MCF 10A (cell line): ENCODE measurements around the gene MARCHF7. TPM values are rescaled to one million over a fixed set of nuclear protein-coding genes. Genes with fewer than 3 reads are reported as not detected.

Source experiments
- BruUV-seq: library from RNA; stranded (reverse); fragments of 400-500 nt; replicated peaks from 2 replicates; lab custom pipeline; 2021; lab: Mats Ljungman, UMichigan
- CTCF ChIA-PET: fragments of 300-600 bp; sonication (Branson Sonifier 250); formaldehyde crosslinking; extraction: SDS; loops from one replicate; lab custom pipeline; 2021; ENCODE audit warnings: antibody characterized with exemption, inconsistent platforms; lab: Yijun Ruan, JAX
- POLR2A ChIA-PET: fragments of 300-600, 350-650 bp; sonication (Branson Sonifier 250); formaldehyde crosslinking; extraction: SDS; loops from one replicate; lab custom pipeline; 2020; ENCODE audit warnings: antibody characterized with exemption, inconsistent platforms; lab: Yijun Ruan, JAX
- DNase-seq: peaks from one replicate; pipeline ENCODE4 v3.0.0-alpha.2; 2018; ENCODE audit not compliant: unreplicated experiment
- H3K27ac Mint-ChIP-seq: one replicate; pipeline ENCODE4 v1.8.0; 2022; ENCODE audit warnings: mild to moderate bottlenecking, low read depth, mixed read lengths; ENCODE audit not compliant: unreplicated experiment
- H3K27me3 Mint-ChIP-seq: one replicate; pipeline ENCODE4 v1.8.0; 2022; ENCODE audit warnings: mixed read lengths; ENCODE audit not compliant: insufficient read depth, unreplicated experiment
- H3K36me3 Mint-ChIP-seq: one replicate; pipeline ENCODE4 v1.8.0; 2022; ENCODE audit warnings: mild to moderate bottlenecking, moderate library complexity, mixed read lengths; ENCODE audit not compliant: insufficient read depth, unreplicated experiment
- H3K4me1 Mint-ChIP-seq: one replicate; pipeline ENCODE4 v1.8.0; 2022; ENCODE audit warnings: mixed read lengths; ENCODE audit not compliant: insufficient read depth, unreplicated experiment
- H3K4me3 Mint-ChIP-seq: one replicate; pipeline ENCODE4 v1.8.0; 2022; ENCODE audit warnings: mild to moderate bottlenecking, moderate library complexity, mixed read lengths; ENCODE audit not compliant: unreplicated experiment
- H3K9me3 Mint-ChIP-seq: one replicate; pipeline ENCODE4 v1.8.0; 2022; ENCODE audit warnings: mixed read lengths; ENCODE audit not compliant: unreplicated experiment
- CTCF ChIP-seq: fragments of 200-600 bp; IDR thresholded peaks from one replicate; pipeline ENCODE4 v1.8.0; 2022; ENCODE audit warnings: antibody characterized with exemption, mild to moderate bottlenecking; ENCODE audit not compliant: unreplicated experiment
- intact Hi-C: fragments of 100-400 bp; cut with micrococcal nuclease; formaldehyde crosslinking; loops from 2 replicates; pipeline ENCODE4 v1.14.1; 2022
- total RNA-seq: library from RNA; stranded (reverse); gene quantifications from 2 replicates; pipeline ENCODE4 v1.2.3, GENCODE V29; 2022

MARCHF7 gene
- total RNA-seq, 1 experiment from 2014 or later = 76.0 TPM

- intact Hi-C loops = no loop called here
- POLR2A ChIA-PET = interaction anchor here (1.6 kb wide), 1 partner anchor 31 kb away, joined by 4 read pairs; the partner anchor contains the start of gene MARCHF7
- no peak for TF ChIP-seq CTCF
- H3K27me3 Mint-ChIP-seq = no peaks in the 10 kb centered on the region
- no peaks in the 10 kb centered on the region for H3K36me3 Mint-ChIP-seq
- peaks cover 12% of the 10 kb centered on the region for H3K4me1 Mint-ChIP-seq
- H3K27ac Mint-ChIP-seq = no peak overlapping the region
- no peak for DNase-seq
- BruUV-seq = no TSS peak
- no peak overlapping the region for H3K4me3 Mint-ChIP-seq
- no peaks in the 10 kb centered on the region for H3K9me3 Mint-ChIP-seq
- CTCF ChIA-PET = no interaction called here
These were observed 31.6 kb upstream of the MARCHF7 start for GRCh38 chr2:159680692-159681091.

GRCh38 chr2:159683817-159684216 is 28.5 kb upstream of the MARCHF7 start:
- BruUV-seq = no TSS peak
- Mint-ChIP-seq H3K9me3 (no peaks in the 10 kb centered on the region), H3K4me3 (no peak overlapping the region), H3K36me3 (no peaks in the 10 kb centered on the region), H3K27ac (peak overlapping the region; percentile 86), H3K27me3 (no peaks in the 10 kb centered on the region), H3K4me1 (peaks cover 12% of the 10 kb centered on the region)
- intact Hi-C loops = no loop called here
- TF ChIP-seq CTCF = no peak
- CTCF ChIA-PET = interaction anchor here (0.6 to 1.6 kb wide), 3 partner anchors 13 to 178 kb away, joined by 3 to 6 read pairs (median 4); partner anchors contain the start of gene MARCHF7
- no peak for DNase-seq
- POLR2A ChIA-PET = interaction anchor here (1.6 to 1.8 kb wide), 2 partner anchors 29 to 69 kb away, joined by 6 to 9 read pairs; partner anchors contain the start of gene MARCHF7

GRCh38 chr2:159684796-159685195 is 27.5 kb upstream of the MARCHF7 start:
- peaks cover 12% of the 10 kb centered on the region for H3K4me1 Mint-ChIP-seq
- H3K9me3 Mint-ChIP-seq = no peaks in the 10 kb centered on the region
- POLR2A ChIA-PET = interaction anchor here (0.6 to 1.8 kb wide), 6 partner anchors 8 to 167 kb away, joined by 3 to 9 read pairs (median 4); partner anchors contain the start of gene MARCHF7
- H3K27ac Mint-ChIP-seq = no peak overlapping the region
- intact Hi-C loops = no loop called here
- CTCF ChIA-PET = interaction anchor here (0.6 to 1.6 kb wide), 3 partner anchors 12 to 646 kb away, joined by 3 to 6 read pairs (median 3); partner anchors contain the start of gene MARCHF7
- H3K36me3 Mint-ChIP-seq = no peaks in the 10 kb centered on the region
- no peaks in the 10 kb centered on the region for H3K27me3 Mint-ChIP-seq
- TF ChIP-seq CTCF = no peak
- DNase-seq = peak; percentile 48
- no peak overlapping the region for H3K4me3 Mint-ChIP-seq
- no TSS peak for BruUV-seq

DNA sequence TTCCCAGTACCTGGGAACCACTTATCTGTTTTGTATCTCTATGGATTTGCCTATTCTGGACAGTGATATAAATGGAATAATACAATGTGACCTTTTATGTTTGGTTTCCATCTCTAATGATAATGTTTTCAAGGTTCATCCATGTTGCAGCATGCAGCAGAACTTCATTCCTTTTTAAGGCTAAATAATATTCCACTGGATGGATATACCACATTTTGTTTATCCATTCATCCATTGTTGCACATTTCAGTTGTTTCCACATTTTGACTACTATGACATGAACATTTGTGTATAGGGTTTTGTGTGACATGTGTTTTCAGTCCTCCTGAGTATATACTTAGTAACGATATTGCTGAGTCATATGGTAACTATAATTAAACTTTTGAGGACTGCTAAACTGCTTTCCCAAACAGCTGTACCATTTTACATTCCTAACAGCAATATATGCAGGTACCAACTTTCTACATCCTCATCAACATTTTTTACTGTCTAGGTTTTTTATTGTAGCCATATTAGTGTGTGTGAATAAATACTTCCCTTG is 17.7 kb upstream of the MARCHF7 start:
- Mint-ChIP-seq H3K36me3 (no peaks in the 10 kb centered on the region), H3K27me3 (no peaks in the 10 kb centered on the region), H3K4me3 (no peak overlapping the region), H3K27ac (no peak overlapping the region), H3K4me1 (no peaks in the 10 kb centered on the region), H3K9me3 (no peaks in the 10 kb centered on the region)
- intact Hi-C loops = no loop called here
- TF ChIP-seq CTCF = no peak
- BruUV-seq = no TSS peak
- ChIA-PET POLR2A (no interaction called here), CTCF (no interaction called here)
- no peak for DNase-seq
